DOHH2 (cell line): ENCODE data around the gene JARID2.

Experiments used
- H3F3A ChIP-seq: fragments of 200-600 bp; sonication (generic), shearing (Covaris generic); 2 replicates; pipeline ENCODE4 v1.6.0; 2016; ENCODE audit warnings: antibody characterized with exemption, mild to moderate bottlenecking; ENCODE audit not compliant: control insufficient read depth, insufficient read depth
- H3K27ac ChIP-seq: fragments of 200-600 bp; sonication (generic); 2 replicates; pipeline ENCODE4 v1.5.1; 2014; ENCODE audit warnings: low read depth, mild to moderate bottlenecking, low read length, moderate library complexity
- H3K27me3 ChIP-seq: fragments of 200-600 bp; sonication (generic); 2 replicates; pipeline ENCODE4 v1.6.1; 2014; ENCODE audit warnings: mild to moderate bottlenecking, low read length, mixed read lengths; ENCODE audit not compliant: control insufficient read depth
- H3K36me3 ChIP-seq: fragments of 200-600 bp; sonication (generic); 2 replicates; pipeline ENCODE4 v1.6.1; 2014; ENCODE audit warnings: mild to moderate bottlenecking, low read length, moderate library complexity, mixed read lengths; ENCODE audit not compliant: control insufficient read depth
- H3K4me1 ChIP-seq: fragments of 200-600 bp; sonication (generic); 2 replicates; pipeline ENCODE4 v1.6.1; 2014; ENCODE audit warnings: mild to moderate bottlenecking, low read length, mixed read lengths; ENCODE audit not compliant: control insufficient read depth
- H3K4me2 ChIP-seq: fragments of 200-600 bp; sonication (generic); 2 replicates; pipeline ENCODE4 v1.6.0; 2014; ENCODE audit warnings: mild to moderate bottlenecking, low read length, moderate library complexity
- H3K4me3 ChIP-seq: fragments of 200-600 bp; sonication (generic); 2 replicates; pipeline ENCODE4 v1.5.1; 2014; ENCODE audit warnings: mild to moderate bottlenecking, low read length, mixed read lengths
- H3K79me2 ChIP-seq: fragments of 200-600 bp; sonication (generic); 2 replicates; pipeline ENCODE4 v1.6.1; 2014; ENCODE audit warnings: mild to moderate bottlenecking, low read length, mixed read lengths; ENCODE audit not compliant: control insufficient read depth
- H3K9me2 ChIP-seq: fragments of 200-600 bp; sonication (generic); replicated peaks from 2 replicates; pipeline ENCODE4 v1.6.1; 2014; ENCODE audit warnings: mild to moderate bottlenecking, low read length, mixed read lengths; ENCODE audit not compliant: control insufficient read depth
- H3K9me3 ChIP-seq: fragments of 200-600 bp; sonication (generic); 2 replicates; pipeline ENCODE4 v1.6.1; 2014; ENCODE audit warnings: antibody characterized with exemption, low read length, mixed read lengths; ENCODE audit not compliant: control insufficient read depth, insufficient read depth
- H4K20me1 ChIP-seq: fragments of 200-600 bp; sonication (generic); 2 replicates; pipeline ENCODE4 v1.6.0; 2014; ENCODE audit warnings: low read depth, mild to moderate bottlenecking, antibody characterized with exemption, low read length, moderate library complexity; ENCODE audit not compliant: control insufficient read depth, insufficient read depth
- EZH2phosphoT487 ChIP-seq: fragments of 200-600 bp; sonication (generic); IDR thresholded peaks from 2 replicates; pipeline ENCODE4 v1.6.1; 2017; ENCODE audit warnings: borderline replicate concordance, mild to moderate bottlenecking, antibody characterized with exemption, low read length, moderate library complexity, mixed read lengths
- TF ChIP-seq, protein P1 (sequence below): fragments of 200-600 bp; sonication (generic); IDR thresholded peaks from one replicate; pipeline ENCODE4 v1.5.1; 2014; ENCODE audit warnings: antibody characterized with exemption, mild to moderate bottlenecking, low read depth, low read length; ENCODE audit not compliant: poor library complexity, severe bottlenecking

The JARID2 gene

DNA sequence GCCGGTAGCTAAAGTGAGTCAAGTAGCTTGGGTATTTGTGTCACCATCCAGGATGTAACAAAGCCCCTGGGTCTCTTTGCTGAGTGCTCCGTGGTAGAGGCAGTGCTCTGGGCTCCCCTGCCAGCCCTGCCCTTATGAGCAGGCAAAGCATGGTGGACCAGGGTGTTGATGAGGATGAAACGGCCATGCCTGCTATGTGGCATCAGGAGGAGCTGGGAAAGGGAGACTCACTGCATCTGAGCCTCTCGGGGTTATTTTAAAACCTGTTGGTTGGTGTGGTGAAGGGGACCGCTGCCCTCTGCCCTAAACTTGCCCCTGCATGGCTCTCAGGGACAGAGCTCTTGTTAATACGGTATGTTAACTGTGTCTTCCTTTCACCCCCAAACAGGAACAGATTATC lies 273.8 kb downstream of the JARID2 start:
- H3K4me1 ChIP-seq, result 0 out of 2 replicates have a peak, but pooled peaks cover 3% of the 10 kb centered on the region
- peaks cover 38% of the 10 kb centered on the region for H3K36me3 ChIP-seq
- H3K4me2 ChIP-seq, result no peak overlapping the region
- H3K4me3 ChIP-seq, result no peak overlapping the region
- no peak overlapping the region for H3K27ac ChIP-seq
- H3K79me2 ChIP-seq, result no peaks in the 10 kb centered on the region
- H3K9me2 ChIP-seq, result no peaks in the 10 kb centered on the region
- H3K9me3 ChIP-seq, result no peaks in the 10 kb centered on the region
- H3F3A ChIP-seq, result no peaks in the 10 kb centered on the region
- H4K20me1 ChIP-seq, result no peaks in the 10 kb centered on the region
- H3K27me3 ChIP-seq, result no peaks in the 10 kb centered on the region
- TF ChIP-seq, protein P1, sequence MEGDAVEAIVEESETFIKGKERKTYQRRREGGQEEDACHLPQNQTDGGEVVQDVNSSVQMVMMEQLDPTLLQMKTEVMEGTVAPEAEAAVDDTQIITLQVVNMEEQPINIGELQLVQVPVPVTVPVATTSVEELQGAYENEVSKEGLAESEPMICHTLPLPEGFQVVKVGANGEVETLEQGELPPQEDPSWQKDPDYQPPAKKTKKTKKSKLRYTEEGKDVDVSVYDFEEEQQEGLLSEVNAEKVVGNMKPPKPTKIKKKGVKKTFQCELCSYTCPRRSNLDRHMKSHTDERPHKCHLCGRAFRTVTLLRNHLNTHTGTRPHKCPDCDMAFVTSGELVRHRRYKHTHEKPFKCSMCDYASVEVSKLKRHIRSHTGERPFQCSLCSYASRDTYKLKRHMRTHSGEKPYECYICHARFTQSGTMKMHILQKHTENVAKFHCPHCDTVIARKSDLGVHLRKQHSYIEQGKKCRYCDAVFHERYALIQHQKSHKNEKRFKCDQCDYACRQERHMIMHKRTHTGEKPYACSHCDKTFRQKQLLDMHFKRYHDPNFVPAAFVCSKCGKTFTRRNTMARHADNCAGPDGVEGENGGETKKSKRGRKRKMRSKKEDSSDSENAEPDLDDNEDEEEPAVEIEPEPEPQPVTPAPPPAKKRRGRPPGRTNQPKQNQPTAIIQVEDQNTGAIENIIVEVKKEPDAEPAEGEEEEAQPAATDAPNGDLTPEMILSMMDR, result no peak
- TF ChIP-seq EZH2phosphoT487, result no peak

DNA sequence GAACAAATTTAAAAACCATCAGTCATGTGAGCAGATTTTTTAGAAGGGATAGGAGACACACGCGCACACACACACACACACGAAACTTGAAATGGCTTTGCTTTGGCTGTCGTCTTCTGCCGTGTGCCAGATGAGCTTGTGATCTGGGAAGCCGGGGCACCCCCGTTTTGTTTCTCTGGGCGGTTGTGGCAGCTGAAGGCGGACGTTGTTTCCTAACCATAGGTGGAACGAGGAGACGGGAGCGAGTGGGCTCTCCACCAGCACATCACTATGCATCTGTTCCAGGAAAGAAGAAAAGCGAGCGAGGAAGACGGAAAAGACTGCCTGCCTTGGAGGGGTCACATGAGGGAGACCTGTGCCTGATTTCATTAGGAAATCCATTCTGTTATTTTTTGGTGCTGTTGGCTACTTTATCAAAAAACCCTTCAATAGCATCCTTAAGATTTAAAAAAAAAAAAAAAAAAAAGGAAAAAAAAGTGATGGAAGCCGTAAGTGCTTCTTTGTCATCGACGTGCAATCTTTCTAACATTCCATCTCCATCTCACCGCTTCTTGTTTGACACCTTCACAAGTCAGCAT lies 274.8 kb downstream of the JARID2 start:
- Histone ChIP-seq H3K36me3 (peaks cover 38% of the 10 kb centered on the region), H3F3A (no peaks in the 10 kb centered on the region)
- TF ChIP-seq EZH2phosphoT487, result no peak
- TF ChIP-seq, protein P1, result no peak

DNA sequence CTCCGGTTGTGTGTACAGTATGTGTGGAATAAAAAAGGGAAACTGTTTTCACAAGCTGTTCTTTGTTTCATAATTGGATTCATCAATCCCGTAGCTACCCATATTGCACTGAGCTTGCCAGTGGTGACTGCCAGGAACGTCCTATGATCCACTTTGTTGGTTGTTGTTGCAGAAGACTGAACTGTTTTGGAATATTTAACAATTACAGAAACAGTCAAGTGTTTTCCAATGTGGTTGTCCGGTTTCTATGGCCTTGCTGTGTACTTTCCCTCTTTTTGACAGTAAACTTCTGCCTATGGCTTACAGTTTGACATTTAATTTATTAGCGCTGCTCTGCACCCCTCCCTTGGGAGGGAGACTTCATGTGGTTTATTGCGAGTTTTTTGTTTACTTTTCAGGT lies 275.7 kb downstream of the JARID2 start:
- Histone ChIP-seq H3K27me3 (no peaks in the 10 kb centered on the region), H3K79me2 (no peaks in the 10 kb centered on the region), H3K9me3 (no peaks in the 10 kb centered on the region), H3K9me2 (no peaks in the 10 kb centered on the region), H3K36me3 (peaks cover 43% of the 10 kb centered on the region), H3K4me2 (no peak overlapping the region), H3K4me1 (no peaks in the 10 kb centered on the region), H3F3A (no peaks in the 10 kb centered on the region), H3K4me3 (no peak overlapping the region), H3K27ac (no peak overlapping the region), H4K20me1 (no peaks in the 10 kb centered on the region)
- TF ChIP-seq EZH2phosphoT487, result no peak
- TF ChIP-seq, protein P1, result no peak

More for the DNA sequence above, 274.8 kb downstream of the JARID2 start:
- Histone ChIP-seq H3K4me2 (no peak overlapping the region), H3K27ac (no peak overlapping the region), H3K9me3 (no peaks in the 10 kb centered on the region), H3K4me1 (no peaks in the 10 kb centered on the region), H3K4me3 (no peak overlapping the region), H4K20me1 (no peaks in the 10 kb centered on the region), H3K9me2 (no peaks in the 10 kb centered on the region), H3K27me3 (no peaks in the 10 kb centered on the region), H3K79me2 (no peaks in the 10 kb centered on the region)
